Subcutaneous adipose tissue (tissue), 4 donors: ENCODE measurements around the gene CHMP4B. TPM values are rescaled to one million over a fixed set of nuclear protein-coding genes. Genes with fewer than 3 reads are reported as not detected.

ENCODE experiments used
- total RNA-seq, 4 donors: library from RNA; depleted of rRNA; stranded (reverse); fragments of >200 nt; gene quantifications; one replicate each; pipeline ENCODE4 v1.1.0, GENCODE V29; 2016
- TF ChIP-seq, protein P1 (sequence below): fragments of 450-650 bp; IDR thresholded peaks from one replicate; pipeline ENCODE4 v1.5.1; 2016; ENCODE audit warnings: low read depth, mild to moderate bottlenecking, control low read depth, antibody characterized with exemption, moderate library complexity

The CHMP4B gene
- total RNA-seq, 4 donors from 2014 or later: 68.0 to 79.5 (median 69.5) TPM

GRCh38 chr20:33821270-33821836, 10.2 kb downstream of the CHMP4B start:
- TF ChIP-seq, protein P1, sequence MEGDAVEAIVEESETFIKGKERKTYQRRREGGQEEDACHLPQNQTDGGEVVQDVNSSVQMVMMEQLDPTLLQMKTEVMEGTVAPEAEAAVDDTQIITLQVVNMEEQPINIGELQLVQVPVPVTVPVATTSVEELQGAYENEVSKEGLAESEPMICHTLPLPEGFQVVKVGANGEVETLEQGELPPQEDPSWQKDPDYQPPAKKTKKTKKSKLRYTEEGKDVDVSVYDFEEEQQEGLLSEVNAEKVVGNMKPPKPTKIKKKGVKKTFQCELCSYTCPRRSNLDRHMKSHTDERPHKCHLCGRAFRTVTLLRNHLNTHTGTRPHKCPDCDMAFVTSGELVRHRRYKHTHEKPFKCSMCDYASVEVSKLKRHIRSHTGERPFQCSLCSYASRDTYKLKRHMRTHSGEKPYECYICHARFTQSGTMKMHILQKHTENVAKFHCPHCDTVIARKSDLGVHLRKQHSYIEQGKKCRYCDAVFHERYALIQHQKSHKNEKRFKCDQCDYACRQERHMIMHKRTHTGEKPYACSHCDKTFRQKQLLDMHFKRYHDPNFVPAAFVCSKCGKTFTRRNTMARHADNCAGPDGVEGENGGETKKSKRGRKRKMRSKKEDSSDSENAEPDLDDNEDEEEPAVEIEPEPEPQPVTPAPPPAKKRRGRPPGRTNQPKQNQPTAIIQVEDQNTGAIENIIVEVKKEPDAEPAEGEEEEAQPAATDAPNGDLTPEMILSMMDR: no peak

DNA sequence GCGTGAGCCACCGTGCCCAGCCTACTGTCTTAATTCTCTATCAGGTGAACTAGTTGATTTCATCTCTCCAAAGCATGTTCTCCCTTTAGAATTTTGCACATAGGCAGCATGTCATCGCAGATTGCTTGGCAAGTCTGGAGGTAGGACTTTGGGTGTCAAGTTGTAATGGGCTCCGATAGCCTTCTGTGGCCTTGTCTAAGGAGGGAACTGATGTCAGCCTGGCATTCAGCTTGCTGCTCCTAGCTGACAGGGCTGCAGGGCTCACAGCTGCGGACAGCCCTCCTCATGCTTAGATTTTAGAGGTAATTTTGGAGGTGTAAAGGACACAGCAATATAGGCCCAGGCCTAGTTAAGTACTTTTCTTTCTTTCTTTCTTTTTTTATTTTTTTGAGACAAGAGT, 11.3 kb downstream of the CHMP4B start:
- TF ChIP-seq, protein P1: no peak

DNA sequence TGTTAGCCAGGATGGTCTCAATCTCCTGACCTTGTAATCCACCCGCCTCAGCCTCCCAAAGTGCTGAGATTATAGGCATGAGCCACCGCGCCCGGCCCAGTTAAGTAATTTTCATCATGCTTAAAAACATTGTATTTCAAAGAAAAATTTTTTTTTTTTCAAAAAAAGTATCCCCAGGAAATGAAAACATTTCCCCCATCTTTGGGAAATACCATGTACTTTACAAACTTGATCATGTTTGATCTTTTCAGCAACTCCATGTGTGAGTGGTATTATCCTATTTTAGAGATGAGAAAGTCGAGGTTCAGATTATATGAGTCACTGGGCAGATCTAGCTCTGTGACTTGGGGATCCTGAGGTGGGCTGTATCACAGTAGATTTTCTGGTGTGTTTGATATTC, 11.8 kb downstream of the CHMP4B start:
- TF ChIP-seq, protein P1: no peak

DNA sequence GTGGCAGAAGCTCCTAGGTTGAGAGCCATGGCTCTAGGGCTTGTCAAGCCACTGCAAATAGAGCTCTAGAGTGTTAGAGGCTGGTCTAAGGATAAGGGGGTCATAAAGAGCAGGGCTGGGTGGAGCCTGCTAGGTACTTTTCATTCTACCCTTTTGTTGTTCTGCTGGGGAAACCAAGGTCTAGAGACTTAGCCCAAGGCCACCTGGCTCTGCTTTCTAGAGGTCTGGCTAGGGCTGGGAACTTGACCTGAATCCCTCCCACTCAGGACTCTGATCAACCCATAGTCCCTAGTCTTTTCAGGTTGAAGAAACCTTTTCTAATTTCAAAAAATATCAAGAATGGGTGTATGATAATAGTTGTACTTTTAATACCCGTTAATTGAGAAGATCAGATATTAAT, 13.7 kb downstream of the CHMP4B start:
- TF ChIP-seq, protein P1: no peak

DNA sequence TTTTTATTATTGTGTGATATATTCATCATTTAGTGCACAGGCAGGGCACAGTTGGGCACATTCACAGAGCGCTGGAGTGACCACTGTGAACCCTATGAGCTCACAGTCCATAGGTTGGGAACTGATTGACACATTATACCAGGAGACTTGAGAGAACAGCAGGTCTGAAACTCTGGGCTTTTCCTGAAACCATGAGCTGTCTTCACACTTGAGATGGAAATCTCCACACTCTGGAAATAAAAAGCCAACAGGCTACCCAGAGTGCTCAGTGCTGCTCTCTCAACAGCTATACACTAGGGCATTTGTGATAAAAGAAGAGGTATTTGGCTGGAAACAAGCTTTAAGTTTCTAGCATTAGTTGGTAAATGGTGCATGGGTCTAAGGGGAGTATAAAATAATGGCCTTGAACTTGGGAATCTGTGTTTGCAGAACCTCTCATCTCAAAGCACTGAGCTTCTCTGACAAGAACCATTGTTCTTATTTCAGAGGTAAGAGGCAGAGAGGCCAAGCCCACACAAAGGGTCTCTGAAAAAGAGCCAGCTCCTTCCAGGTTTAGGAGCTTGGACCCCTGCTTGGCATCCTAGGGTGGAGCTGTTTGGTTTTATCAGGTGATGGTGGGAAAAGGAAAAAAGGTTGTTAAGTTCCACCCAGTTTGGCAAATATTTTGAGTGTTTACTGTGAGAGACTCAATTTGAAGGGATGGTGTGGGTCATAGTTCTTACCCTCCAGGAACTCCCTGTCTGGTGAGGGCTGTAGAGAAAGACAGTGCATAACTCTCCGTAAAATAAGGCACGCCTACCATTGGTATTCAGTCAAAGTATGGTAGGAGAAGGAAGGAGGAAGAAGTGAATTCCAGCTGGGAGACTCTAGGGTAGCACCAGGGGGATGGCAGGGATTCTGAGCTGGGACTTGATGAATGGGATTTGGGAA, 14.5 kb downstream of the CHMP4B start:
- TF ChIP-seq, protein P1: no peak

DNA sequence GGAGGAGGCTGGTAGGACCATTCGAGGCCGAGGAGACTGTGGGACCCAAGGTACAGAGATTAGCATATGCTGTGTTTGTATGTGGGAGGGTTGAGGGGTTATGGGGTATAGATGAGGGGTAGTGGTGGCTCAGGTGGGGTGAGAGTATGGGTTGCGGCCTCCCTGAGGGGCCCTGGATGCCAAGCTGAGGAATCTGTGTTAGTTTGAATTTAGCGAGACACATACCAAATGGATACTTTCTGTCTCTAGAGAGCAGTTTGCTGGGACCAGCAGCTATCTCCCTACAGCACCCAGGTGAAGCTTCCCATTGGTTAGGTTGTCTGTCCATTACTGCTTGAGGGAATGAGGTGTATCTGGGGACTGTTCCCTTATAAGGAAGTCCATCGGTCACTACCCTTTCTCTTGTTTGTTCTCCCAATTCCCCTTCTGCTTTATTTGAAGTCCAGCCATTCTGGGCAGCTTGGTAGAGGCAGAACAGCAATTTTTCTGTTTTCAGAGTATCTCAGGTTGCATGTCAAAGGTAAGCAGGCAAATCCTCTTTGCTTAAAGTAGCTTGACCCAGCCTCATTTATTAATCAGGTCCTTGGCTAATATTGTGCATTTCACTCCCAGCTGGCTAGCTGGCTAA, 15.2 kb downstream of the CHMP4B start:
- TF ChIP-seq, protein P1: no peak

GRCh38 chr20:33827109-33827508, 16.0 kb downstream of the CHMP4B start:
- TF ChIP-seq, protein P1: no peak
